Stimulated activated CD8-positive, alpha-beta memory T cell treated with anti-CD3 and anti-CD28 coated beads, Interleukin-12 subunit alpha, Interleukin-12 subunit beta, amount 100 ng/mL, for 24 hours (primary cell): Measurements from ENCODE around the gene TNIK.
"Not testable (repeated sequence)": the region's sequence is repeated elsewhere in the genome, so short reads cannot be mapped to it uniquely, and the experiment has no call there.

Experiments used
- DNase-seq: peaks from one replicate; pipeline ENCODE4 v3.0.0-alpha.2; 2020; ENCODE audit errors: extremely low read depth

The TNIK gene

DNA sequence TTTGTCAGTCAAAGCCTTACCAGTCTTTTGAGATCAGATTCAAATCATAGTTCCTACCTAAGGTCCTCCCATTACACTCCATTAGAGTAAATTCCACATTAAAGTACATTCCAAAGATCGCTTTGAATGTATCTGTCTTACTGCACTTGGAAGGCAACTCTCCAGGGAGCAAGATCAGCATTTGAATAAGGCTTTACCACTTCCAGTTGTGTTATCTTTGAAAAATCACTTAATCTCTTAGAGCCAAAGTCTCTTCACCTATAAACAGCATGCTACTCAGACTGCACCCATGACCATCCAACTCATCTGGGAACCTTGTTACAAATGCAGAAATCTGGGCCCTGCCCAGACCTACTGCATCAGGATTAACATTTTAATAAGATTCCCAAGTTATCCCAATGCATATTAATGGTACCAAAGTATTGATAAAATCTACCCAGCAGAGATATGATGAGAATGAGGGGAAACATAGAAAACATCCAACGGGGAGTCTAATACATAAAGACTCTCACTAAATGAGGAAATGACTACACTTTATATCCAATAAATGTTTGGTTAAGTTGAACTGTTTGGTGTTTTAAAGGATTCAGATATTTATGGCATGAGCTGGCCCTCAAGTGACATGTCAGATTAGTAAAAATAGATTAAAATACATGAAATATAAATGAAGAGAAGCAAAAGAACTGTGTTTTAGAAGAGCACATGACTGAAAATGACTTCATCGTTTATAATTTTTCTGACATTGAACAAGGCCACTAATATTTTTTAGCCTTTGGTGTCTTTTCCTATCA lies 75.9 kb downstream of the TNIK start:
- no peak for DNase-seq

- no peak for DNase-seq
Measured at GRCh38 chr3:171383206-171384018, 76.8 kb downstream of the TNIK start.

- DNase-seq: not testable (repeated sequence)
Measured at GRCh38 chr3:171382347-171382746, 77.9 kb downstream of the TNIK start.

DNA sequence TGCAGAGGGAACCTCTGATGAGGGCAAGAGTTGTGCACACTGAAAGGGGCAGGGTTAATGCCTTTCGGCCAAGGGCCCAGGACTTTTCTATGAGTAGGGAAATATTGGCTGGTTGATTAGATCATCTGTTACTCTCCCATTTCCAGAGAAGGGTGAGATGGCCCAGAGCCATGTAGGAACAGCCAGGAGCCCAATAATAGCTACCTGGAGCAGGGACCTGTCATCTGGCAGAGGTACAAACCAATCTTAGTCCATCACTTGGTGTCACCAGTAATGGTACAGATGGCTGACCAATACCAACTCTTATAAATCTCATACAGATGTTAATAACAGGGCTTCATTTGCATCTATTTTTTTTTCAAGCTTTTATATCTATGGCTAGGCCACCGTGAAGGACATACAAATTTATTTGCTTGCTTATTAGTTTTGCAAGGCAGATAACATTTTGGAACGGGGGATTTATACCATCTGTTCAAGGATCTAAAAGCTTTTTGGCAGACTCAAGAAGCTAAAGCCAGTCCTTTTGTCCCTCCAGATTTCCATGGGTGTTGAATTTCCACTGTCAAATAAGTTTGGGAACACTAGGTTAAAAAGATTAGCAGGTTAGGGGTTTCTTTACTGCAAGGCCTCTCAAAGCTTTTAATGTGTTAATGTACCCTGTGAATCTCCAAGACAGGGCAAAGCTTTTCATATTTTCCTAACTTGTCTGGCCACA lies 79.3 kb downstream of the TNIK start:
- DNase-seq: no peak

DNA sequence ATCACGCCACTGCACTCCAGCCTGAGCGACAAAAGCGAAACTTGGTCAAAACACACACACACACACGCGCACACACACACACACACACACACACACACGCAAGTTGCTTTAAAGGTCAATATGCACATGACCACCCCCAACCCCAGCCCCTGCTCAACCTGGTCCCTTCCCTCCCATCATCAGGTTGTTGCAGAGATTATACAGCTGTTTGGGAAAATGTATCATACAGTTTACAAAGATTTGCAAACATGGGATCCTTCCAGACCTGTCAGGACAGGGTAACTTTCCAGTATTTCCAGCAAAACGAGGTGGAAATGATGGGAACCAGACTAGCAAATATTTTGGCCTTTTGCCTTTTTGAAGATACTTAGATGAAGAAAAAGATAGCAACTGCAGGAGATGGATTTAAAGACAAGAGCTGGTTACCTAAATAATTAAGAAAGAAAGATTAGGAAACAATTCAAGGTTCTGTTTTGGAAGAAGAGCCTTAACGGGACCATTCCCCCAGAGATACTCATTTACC lies 80.2 kb downstream of the TNIK start:
- DNase-seq: no peak

DNA sequence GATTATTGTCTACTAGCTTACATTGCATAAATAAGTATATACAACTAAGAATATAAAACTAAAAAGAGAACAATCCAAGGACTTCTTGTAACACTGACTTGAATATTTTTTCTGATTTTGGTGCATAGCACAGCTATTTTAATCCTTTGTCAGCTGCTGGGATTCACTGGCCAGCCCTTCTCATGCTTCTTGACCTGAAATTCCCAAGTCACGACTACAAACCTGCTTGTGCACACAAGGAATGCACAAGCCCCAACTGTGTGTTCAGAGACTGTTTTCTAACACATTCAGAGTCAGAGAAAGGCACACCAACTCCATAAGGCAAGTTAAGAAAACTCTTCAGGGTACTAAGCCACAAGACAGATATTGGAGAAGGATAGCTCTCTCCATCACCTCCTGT lies 80.9 kb downstream of the TNIK start:
- no peak for DNase-seq

GRCh38 chr3:171378586-171378985 lies 81.6 kb downstream of the TNIK start:
- DNase-seq: no peak

DNA sequence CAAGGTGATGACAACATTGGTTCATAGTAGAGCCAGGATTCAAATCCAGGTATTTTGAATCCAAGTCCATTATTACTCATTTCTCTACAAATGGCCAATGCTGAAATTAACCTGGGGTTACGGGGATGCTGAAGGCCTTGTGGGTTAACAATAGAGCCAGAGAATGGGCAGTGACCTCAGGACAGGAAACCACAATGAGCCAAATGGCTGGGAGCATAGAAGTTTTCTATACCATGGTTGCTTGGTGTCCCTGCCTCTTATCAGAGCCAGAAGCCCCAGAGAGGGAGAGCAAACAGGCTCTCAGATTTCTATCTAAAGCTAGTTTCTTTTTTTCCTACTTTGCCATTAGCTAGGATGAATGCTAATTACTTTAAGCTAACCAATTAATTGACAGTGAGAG lies 82.3 kb downstream of the TNIK start:
- no peak for DNase-seq

DNA sequence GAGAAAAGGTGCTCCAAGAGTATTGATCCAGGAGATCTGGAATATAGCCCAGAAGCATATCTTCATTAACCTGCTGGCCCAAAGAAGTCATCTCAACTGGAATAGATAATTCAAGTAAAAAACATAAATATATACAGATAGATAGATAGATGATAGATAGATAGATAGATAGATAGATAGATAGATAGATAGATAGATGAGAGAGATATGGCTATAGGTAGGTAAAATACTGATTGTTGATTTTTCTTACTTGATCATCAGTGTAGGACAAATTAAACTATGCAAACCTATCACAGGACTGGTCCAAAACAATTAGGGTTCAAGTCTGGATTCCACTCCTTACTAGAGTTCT lies 83.6 kb downstream of the TNIK start:
- DNase-seq: no peak

DNA sequence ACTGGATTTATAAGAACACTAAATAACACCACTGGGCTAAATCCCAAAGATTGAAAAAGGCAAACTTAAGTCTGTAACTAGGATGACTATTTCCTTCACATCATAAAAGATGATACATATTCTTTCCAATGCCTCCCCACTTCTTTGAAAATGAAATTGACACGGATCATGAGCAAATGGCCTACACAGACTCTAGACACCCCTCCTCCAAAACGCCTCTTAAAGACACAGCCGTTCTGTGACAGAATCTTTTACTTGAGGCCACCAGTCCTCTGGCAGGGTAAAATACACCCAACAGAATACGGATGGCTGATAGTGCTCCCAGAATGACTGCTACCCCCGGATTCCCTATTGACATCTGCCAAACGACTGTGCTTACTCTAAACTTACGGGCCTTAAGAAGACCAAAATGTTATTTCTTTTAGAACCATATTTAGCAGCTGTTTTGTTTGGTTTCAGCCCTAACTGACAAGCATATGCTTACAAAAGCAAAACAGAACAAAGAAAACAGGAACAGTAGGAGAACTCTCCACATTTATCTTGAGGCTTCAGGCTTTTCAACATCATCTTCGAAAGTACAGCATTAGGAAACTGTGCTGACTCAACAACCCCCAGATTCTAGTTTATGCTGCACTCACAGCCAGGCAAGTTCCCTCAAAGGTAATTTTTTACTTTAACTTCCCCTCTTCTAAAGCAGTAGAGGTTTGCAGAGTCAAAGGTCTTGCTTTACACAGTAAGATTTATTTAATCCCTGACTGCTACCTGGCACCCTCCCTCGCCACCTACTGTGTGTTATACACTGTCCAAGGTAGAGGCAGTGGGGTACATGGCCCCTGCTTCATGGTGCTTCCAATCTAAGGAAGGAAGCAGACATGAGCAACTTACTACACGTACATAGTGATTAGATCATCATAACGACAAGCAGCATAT lies 84.3 kb downstream of the TNIK start:
- DNase-seq: no peak

DNA sequence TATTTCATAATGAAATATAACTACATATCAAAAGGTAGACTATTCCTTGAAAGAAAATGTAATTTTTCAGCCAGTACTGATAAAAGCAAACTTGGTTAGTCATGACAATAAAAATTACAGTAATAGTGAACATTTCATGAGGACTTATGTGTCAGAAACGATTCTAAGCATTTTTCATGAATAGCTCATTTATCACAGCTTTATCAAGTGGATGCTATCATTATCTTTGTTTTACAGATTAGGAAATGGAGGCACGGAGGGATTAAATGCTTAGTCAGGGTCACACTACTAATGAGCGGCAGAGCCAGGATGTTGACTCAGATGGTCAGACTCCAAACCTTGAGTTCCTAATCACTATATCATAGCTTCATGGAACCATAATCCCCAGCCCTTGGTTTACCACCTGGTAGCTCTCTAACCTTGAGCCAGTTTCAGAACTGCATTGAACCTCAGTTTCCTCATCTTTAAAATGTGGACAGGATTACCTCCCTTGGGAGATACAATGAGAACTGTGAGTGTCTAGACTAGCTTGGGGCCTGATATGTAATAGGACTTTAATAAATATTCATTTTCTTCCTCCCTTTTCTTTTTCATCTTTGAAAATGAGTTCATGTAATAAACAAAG lies 85.4 kb downstream of the TNIK start:
- DNase-seq: no peak

GRCh38 chr3:171374260-171374659 lies 85.9 kb downstream of the TNIK start:
- DNase-seq: no peak

- no peak for DNase-seq
Measured at GRCh38 chr3:171373711-171374110, 86.5 kb downstream of the TNIK start.

DNA sequence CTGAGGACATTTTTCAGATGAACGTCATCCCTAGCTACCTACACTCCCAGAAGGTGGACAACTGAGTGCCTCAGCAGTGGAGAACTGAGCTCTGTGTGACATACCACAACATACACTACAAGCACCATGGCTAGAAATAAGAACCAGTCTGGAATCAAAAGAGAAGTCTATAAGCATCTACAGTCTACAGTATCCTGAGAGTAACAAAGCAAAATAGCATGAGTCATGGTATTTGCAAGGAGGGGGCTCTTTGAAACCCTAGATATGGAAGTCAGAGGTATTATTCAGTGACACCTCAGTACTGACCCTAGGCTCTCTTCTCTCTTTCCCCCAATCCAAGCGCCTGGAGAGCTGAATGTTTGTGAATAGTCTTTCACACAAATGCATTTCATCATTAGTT lies 87.5 kb downstream of the TNIK start:
- DNase-seq: no peak

DNA sequence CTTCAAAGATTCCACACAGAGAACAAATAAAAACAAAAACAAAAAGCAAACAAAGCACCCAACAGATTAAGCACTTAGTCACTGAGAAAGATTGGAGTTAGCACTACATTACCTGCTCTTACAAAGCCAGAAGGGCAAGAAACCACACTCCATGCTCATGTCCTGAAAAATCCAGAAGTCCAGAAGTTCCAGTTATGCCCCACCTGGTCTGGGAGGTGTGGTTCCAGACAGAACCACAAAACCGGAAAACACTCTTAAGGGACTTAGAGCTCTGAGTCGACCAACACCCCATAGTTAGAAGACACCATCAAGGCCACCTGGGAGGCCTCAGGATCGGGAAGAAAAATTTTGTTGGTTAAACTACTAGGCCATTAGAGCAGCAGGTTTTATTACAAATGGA lies 88.9 kb downstream of the TNIK start:
- DNase-seq: no peak

GRCh38 chr3:171369156-171369555 lies 91.0 kb downstream of the TNIK start:
- DNase-seq: no peak

DNA sequence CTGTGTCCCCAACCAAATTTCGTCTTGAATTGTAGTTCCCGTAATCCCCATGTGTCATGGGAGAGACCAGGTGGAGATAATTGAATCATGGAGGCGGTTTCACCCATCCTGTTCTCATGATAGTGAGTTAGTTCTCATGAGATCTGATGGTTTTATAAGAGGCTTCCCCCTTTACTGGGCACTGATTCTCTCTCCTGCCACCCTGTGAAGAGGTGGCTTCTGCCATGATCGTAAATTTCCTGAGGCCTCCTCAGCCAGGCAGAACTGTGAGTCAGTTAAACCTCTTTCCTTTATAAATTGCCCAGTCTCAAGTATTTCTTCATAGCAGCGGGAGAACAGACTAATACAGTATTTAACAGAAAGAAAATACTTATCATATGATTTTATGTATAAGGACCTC lies 93.5 kb downstream of the TNIK start:
- not testable (repeated sequence) for DNase-seq

DNA sequence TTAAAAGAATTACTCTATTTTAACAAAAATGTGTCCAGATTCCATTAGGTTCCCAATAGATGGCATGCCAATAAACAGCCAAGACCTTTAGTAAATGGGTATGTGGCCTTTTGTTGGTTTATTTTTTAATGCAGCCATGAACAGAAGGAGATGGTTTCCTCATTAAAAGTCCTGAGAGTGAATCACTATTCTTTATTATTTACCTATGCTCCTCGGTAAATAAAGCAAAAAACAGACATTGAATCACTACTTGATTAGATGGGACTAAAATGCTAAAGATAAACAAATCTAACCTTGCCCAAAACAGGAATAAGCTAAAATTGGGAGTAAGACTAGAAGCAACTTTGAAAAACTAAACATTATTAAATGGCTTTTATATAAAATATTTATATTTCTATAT lies 94.2 kb downstream of the TNIK start:
- DNase-seq: no peak

- no peak for DNase-seq
Measured at GRCh38 chr3:171365489-171365888, 94.7 kb downstream of the TNIK start.

- DNase-seq: no peak
Measured at GRCh38 chr3:171364500-171364899, 95.7 kb downstream of the TNIK start.

- no peak for DNase-seq
Measured at GRCh38 chr3:171363202-171363601, 97.0 kb downstream of the TNIK start.
